GM23248 (cell line): ENCODE data around the gene GCNT3. TPM values are rescaled to one million over a fixed set of nuclear protein-coding genes. Genes with fewer than 3 reads are reported as not detected.

Experiments
- DNase-seq: peaks from one replicate; pipeline ENCODE4 v3.0.0-alpha.2; 2015
- H2AFZ ChIP-seq: fragments of 200-600 bp; sonication (generic); 2 replicates; pipeline ENCODE4 v1.6.1; 2016; ENCODE audit warnings: antibody characterized with exemption
- H3F3A ChIP-seq: fragments of 200-600 bp; sonication (generic); 2 replicates; pipeline ENCODE4 v1.6.1; 2016; ENCODE audit warnings: mild to moderate bottlenecking, antibody characterized with exemption, mixed run types; ENCODE audit not compliant: insufficient read depth
- H3K27ac ChIP-seq: fragments of 200-600 bp; sonication (generic); 2 replicates; pipeline ENCODE4 v1.5.1; 2016; ENCODE audit warnings: mild to moderate bottlenecking
- H3K27me3 ChIP-seq: fragments of 200-600 bp; sonication (generic); replicated peaks from 2 replicates; pipeline ENCODE4 v1.6.1; 2016; ENCODE audit warnings: mild to moderate bottlenecking; ENCODE audit not compliant: insufficient read depth
- H3K36me3 ChIP-seq: fragments of 200-600 bp; sonication (generic); 2 replicates; pipeline ENCODE4 v1.6.1; 2016; ENCODE audit warnings: low read depth, mild to moderate bottlenecking
- H3K4me1 ChIP-seq: fragments of 200-600 bp; sonication (generic); 2 replicates; pipeline ENCODE4 v1.6.1; 2016; ENCODE audit warnings: mild to moderate bottlenecking; ENCODE audit not compliant: insufficient read depth
- H3K4me2 ChIP-seq: fragments of 200-600 bp; sonication (generic); one replicate; pipeline ENCODE4 v1.6.1; 2016; ENCODE audit warnings: mild to moderate bottlenecking; ENCODE audit not compliant: unreplicated experiment
- H3K4me3 ChIP-seq: fragments of 200-600 bp; sonication (generic); 2 replicates; pipeline ENCODE4 v1.5.1; 2016; ENCODE audit warnings: mild to moderate bottlenecking
- H3K79me2 ChIP-seq: fragments of 200-600 bp; sonication (generic); 2 replicates; pipeline ENCODE4 v1.6.1; 2016; ENCODE audit warnings: mild to moderate bottlenecking; ENCODE audit not compliant: insufficient read depth
- H3K9ac ChIP-seq: fragments of 200-600 bp; sonication (generic); 2 replicates; pipeline ENCODE4 v1.6.1; 2016; ENCODE audit warnings: mild to moderate bottlenecking
- H3K9me2 ChIP-seq: fragments of 200-600 bp; sonication (generic); 2 replicates; pipeline ENCODE4 v1.6.1; 2016; ENCODE audit warnings: mixed run types, mild to moderate bottlenecking, moderate library complexity; ENCODE audit not compliant: insufficient read depth
- H3K9me3 ChIP-seq: fragments of 200-600 bp; sonication (generic); one replicate; pipeline ENCODE4 v1.6.1; 2017; ENCODE audit warnings: low read depth
- H4K20me1 ChIP-seq: fragments of 200-600 bp; sonication (generic); 2 replicates; pipeline ENCODE4 v1.6.0; 2016; ENCODE audit not compliant: insufficient read depth
- EZH2 ChIP-seq: fragments of 200-600 bp; sonication (generic); IDR thresholded peaks from 2 replicates; pipeline ENCODE4 v1.6.1; 2018; ENCODE audit warnings: antibody characterized with exemption, mild to moderate bottlenecking; ENCODE audit not compliant: insufficient read depth, poor library complexity, severe bottlenecking
- EZH2phosphoT487 ChIP-seq: fragments of 200-600 bp; sonication (generic); IDR thresholded peaks from 2 replicates; pipeline ENCODE4 v1.6.1; 2018; ENCODE audit warnings: antibody characterized with exemption, moderate library complexity, mild to moderate bottlenecking, low read depth; ENCODE audit not compliant: insufficient read depth
- WGBS, 2 experiments: methylation state at CpG; one replicate each; pipeline ENCODE4 v1.1.6; 2015 to 2017; ENCODE audit warnings: low lambda C conversion rate in 2 of 2, low coverage in 1 of 2; ENCODE audit errors: missing lambda C conversion rate in 2 of 2; 5-methylcytosine and 5-hydroxymethylcytosine counted together
- in situ Hi-C: fragments of 300-500 bp; cut with MboI; formaldehyde crosslinking; loops from 2 replicates; pipeline ENCODE4 v1.15.0; 2020
- polyA plus RNA-seq: library from polyadenylated mRNA; unstranded; fragments of >200 nt; fragmentation: Nextera tagmentation; extraction: Ambion mirVana; gene quantifications from 2 replicates; pipeline ENCODE4 v1.2.1, GENCODE V29; 2016
- total RNA-seq: library from RNA; depleted of rRNA; stranded (reverse); fragments of >200 nt; shearing (Covaris generic); gene quantifications from 2 replicates; pipeline ENCODE4 v1.2.3, GENCODE V29; 2014

GCNT3 gene
- total and polyA plus RNA-seq, 2 experiments from 2014 or later = not detected

DNA sequence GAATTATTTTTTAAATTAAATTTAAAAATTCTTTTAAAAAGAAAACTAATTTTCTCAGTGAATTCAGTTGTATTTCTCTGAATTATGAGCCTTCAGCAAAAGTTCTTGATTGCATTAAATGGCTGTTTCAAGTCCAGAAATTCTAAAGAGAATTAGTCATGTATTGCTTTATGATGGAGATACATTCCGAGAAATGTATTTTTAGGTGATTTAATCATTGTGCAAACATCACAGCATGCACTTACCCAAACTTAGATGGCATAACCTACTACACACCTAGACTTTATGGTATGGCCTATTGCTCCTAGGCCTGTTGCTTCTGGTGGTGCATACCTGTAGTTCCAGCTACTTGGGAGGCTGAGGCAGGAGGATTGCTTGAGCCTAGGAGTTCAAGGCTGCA is 44.3 kb upstream of the GCNT3 start:
- H3K4me2 ChIP-seq = no peak overlapping the region
- H3K27me3 ChIP-seq = no peaks in the 10 kb centered on the region; the same call in 1 of the 2 replicates
- no peaks in the 10 kb centered on the region for H3K4me1 ChIP-seq
- no peaks in the 10 kb centered on the region for H3F3A ChIP-seq
- no peak overlapping the region for H2AFZ ChIP-seq
- WGBS, 2 experiments = 78 to 92% methylated on average over 1 of the region's 1 CpG
- H3K9ac ChIP-seq = no peak overlapping the region
- DNase-seq = no peak
- no peak overlapping the region for H3K4me3 ChIP-seq
- H4K20me1 ChIP-seq = no peaks in the 10 kb centered on the region
- no peaks in the 10 kb centered on the region for H3K9me3 ChIP-seq
- no peak overlapping the region for H3K27ac ChIP-seq
- no peak for TF ChIP-seq EZH2
- no peak for TF ChIP-seq EZH2phosphoT487
- no peaks in the 10 kb centered on the region for H3K36me3 ChIP-seq
- in situ Hi-C loops = no loop called here
- H3K9me2 ChIP-seq = no peaks in the 10 kb centered on the region
- no peaks in the 10 kb centered on the region for H3K79me2 ChIP-seq

DNA sequence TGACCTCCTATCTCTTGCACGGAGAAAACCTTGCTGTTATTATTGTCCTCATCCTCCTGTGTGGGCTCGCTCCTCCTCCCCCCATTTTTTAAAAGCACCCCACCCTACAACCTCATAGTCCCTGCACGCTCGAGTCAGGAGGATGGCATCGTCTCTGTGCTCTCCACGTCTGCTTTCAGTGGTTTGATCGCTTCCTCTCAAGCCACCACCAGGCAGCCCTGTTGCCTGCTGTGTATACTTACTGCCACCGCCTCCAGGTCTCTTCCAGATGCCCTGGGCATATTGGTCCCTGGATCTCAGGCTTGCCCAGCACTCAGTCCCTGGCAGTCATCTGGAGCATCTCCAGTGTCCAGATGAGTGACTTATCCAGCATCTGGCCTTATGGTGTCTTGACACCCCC is 42.1 kb upstream of the GCNT3 start:
- no peaks in the 10 kb centered on the region for H3K4me1 ChIP-seq
- in situ Hi-C loops = no loop called here
- no peaks in the 10 kb centered on the region for H4K20me1 ChIP-seq
- DNase-seq = no peak
- H3K9me2 ChIP-seq = no peaks in the 10 kb centered on the region
- H3K4me3 ChIP-seq = no peak overlapping the region
- no peak overlapping the region for H2AFZ ChIP-seq
- no peak for TF ChIP-seq EZH2
- no peak for TF ChIP-seq EZH2phosphoT487
- no peaks in the 10 kb centered on the region; the same call in 1 of the 2 replicates for H3K27me3 ChIP-seq
- no peak overlapping the region for H3K4me2 ChIP-seq
- no peaks in the 10 kb centered on the region for H3F3A ChIP-seq
- no peaks in the 10 kb centered on the region for H3K9me3 ChIP-seq
- no peak overlapping the region for H3K27ac ChIP-seq
- H3K36me3 ChIP-seq = no peaks in the 10 kb centered on the region
- H3K79me2 ChIP-seq = no peaks in the 10 kb centered on the region
- 76 to 84% methylated on average over 8 of the region's 8 CpGs for WGBS, 2 experiments
- no peak overlapping the region for H3K9ac ChIP-seq

DNA sequence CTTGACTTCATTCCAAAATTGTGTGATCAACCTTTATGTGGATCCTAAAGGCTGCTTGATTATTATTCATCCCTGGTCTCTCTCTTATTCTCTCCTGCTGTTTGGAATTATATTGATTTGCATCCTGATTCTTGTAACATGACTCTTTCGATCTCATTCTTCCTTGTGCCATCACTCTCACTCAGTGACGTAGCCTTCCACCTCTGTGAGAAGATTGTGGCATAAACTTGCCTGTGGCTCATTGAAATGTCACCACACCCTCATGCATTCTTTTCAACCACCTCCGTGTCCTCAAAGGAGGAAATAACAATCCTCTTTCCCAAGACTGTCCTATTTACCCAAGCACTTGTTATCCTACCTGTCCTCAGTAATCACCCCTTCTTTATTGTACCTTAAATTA is 41.3 kb upstream of the GCNT3 start:
- H3K36me3 ChIP-seq = no peaks in the 10 kb centered on the region
- H3K27ac ChIP-seq = no peak overlapping the region
- TF ChIP-seq EZH2phosphoT487 = no peak
- TF ChIP-seq EZH2 = no peak
- H4K20me1 ChIP-seq = no peaks in the 10 kb centered on the region
- no peaks in the 10 kb centered on the region; the same call in 1 of the 2 replicates for H3K27me3 ChIP-seq
- no peak overlapping the region for H3K9ac ChIP-seq
- no peaks in the 10 kb centered on the region for H3K9me3 ChIP-seq
- H3K79me2 ChIP-seq = no peaks in the 10 kb centered on the region
- H3F3A ChIP-seq = no peaks in the 10 kb centered on the region
- DNase-seq = peak; percentile 39
- in situ Hi-C loops = no loop called here
- no peak overlapping the region for H2AFZ ChIP-seq
- no peaks in the 10 kb centered on the region for H3K4me1 ChIP-seq
- no peak overlapping the region for H3K4me3 ChIP-seq
- 10 to 16% methylated on average over 3 of the region's 3 CpGs for WGBS, 2 experiments
- no peak overlapping the region for H3K4me2 ChIP-seq
- no peaks in the 10 kb centered on the region for H3K9me2 ChIP-seq

DNA sequence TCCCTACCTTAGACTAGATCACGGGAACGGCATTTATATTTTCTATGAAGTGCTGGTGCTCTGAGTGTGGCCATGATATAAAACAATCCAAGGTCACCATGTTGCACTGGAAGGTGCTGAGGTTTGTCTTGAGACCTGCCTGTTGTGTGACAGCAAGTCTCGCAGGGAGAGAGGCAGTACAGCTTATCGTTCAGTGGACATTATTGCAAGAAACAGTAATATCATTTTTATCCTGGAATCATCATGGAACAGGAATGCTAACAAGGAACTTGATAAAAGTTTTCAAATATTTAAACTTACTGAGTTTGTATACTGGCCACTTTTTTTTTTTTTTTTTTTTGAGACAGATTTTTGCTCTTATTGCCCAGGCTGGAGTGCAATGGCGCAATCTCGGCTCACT is 40.0 kb upstream of the GCNT3 start:
- in situ Hi-C loops = no loop called here
- Histone ChIP-seq H3K79me2 (no peaks in the 10 kb centered on the region), H3K9me2 (no peaks in the 10 kb centered on the region), H4K20me1 (no peaks in the 10 kb centered on the region), H3K27me3 (no peaks in the 10 kb centered on the region; the same call in 1 of the 2 replicates), H3K9me3 (no peaks in the 10 kb centered on the region), H3F3A (no peaks in the 10 kb centered on the region), H3K4me1 (no peaks in the 10 kb centered on the region), H3K36me3 (no peaks in the 10 kb centered on the region), H3K4me2 (no peak overlapping the region), H2AFZ (no peak overlapping the region), H3K9ac (no peak overlapping the region), H3K4me3 (no peak overlapping the region), H3K27ac (no peak overlapping the region)
- 92 to 95% methylated on average over 6 of the region's 6 CpGs for WGBS, 2 experiments
- TF ChIP-seq EZH2 (no peak), EZH2phosphoT487 (no peak)
- no peak for DNase-seq

DNA sequence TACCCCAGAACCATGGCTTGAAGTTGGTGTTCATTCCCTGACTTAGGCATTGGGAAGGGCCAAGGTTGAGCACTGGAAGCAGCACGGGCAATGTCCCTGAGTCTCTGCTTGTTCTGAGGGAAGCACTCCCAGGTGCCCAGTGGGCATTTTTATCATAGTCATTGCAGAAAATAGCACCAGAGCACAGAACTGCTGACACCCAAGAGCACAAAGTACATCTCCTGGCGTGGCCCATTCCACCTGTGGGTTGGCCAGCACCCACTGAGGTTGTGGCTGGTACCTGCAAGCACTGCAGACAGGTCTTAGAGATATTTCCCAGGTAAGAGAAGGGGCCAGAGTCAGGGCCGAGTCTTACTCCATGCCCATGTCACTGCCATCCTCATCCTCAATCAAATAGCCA is 28.5 kb upstream of the GCNT3 start:
- 41 to 47% methylated on average over 3 of the region's 3 CpGs for WGBS, 2 experiments
- Histone ChIP-seq H3K4me1 (no peaks in the 10 kb centered on the region), H3K9me2 (no peaks in the 10 kb centered on the region), H2AFZ (no peak overlapping the region), H3F3A (no peaks in the 10 kb centered on the region), H3K9me3 (no peaks in the 10 kb centered on the region), H4K20me1 (no peaks in the 10 kb centered on the region), H3K27me3 (peaks cover 5% of the 10 kb centered on the region; the same call in 1 of the 2 replicates), H3K4me3 (no peak overlapping the region), H3K4me2 (no peak overlapping the region), H3K79me2 (no peaks in the 10 kb centered on the region), H3K27ac (no peak overlapping the region), H3K36me3 (no peaks in the 10 kb centered on the region), H3K9ac (no peak overlapping the region)
- in situ Hi-C loops = no loop called here
- TF ChIP-seq EZH2phosphoT487 (no peak), EZH2 (no peak)
- DNase-seq = no peak
